Astrocyte of the hippocampus (primary cell): ENCODE data around the gene SIL1.
"Not testable (repeated sequence)": the region's sequence is repeated elsewhere in the genome, so short reads cannot be mapped to it uniquely, and the experiment has no call there.

Experiments used
- DNase-seq: peaks from one replicate; pipeline ENCODE4 v3.0.0; 2011; ENCODE audit warnings: low read depth, low spot score

Gene SIL1

GRCh38 chr5:138926257-138926656, 271.9 kb downstream of the SIL1 start:
- DNase-seq, result no peak

GRCh38 chr5:138925090-138925635, 273.0 kb downstream of the SIL1 start:
- DNase-seq, result no peak

DNA sequence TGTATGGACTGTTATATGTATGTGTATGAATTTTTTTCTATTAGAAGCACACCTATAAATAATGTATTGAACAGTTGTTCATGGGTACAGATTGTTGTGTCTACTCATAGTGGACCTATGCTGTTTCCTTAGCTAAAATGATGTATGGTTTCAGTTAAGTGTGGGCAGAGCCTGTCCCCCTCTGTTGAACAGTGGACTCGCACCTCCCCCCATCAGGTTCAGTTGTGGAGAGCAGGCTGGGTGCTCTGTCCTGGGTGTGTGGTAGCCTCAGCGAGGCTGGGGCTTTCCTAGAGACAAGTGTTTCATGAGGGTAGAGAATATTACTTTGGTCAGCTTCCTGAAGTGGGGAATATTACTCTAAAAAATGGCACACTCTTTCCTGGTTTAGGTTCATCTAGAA, 275.7 kb downstream of the SIL1 start:
- no peak for DNase-seq

GRCh38 chr5:138921362-138921761, 276.8 kb downstream of the SIL1 start:
- DNase-seq, result not testable (repeated sequence)

GRCh38 chr5:138920181-138920580, 278.0 kb downstream of the SIL1 start:
- no peak for DNase-seq

DNA sequence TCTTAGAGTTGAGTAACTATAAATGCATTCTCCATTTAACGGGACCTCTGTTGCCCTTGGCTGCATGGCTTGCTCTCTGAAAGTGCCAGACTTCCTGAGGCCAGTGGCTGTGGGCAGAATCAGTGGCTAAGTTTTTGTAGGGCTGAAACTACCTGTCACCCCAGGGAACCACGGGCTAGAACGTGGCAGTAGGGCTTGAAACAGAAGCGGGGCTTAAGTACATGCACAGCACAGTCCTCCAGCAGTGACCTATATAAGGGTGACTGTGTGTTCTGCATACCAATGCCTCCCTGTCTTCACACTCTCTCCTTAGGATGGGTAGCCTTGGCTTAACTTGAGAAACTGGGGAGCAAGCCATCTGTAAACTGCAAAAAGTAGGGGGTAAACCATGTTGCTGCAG, 279.5 kb downstream of the SIL1 start:
- DNase-seq, result no peak

- DNase-seq, result no peak
Measured at GRCh38 chr5:138914338-138914737, 283.8 kb downstream of the SIL1 start.

DNA sequence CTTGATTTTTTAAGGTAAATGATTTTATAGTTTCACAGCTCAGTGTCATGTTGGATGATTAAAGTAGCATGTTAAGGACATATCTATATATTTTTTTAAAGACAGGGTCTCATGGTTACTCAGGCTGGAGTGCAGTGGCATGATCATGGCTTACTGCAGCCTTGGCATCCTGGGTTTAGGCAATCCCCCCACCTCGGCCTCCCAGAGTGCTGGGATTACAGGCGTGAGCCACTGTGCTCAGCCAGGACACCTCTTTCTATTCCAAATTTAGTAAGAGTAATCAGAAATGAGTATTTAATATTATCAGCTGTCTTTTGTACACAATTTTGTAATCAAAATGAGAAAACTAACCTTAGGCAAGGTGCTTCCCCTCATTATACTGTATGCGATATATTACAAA, 284.4 kb downstream of the SIL1 start:
- no peak for DNase-seq

DNA sequence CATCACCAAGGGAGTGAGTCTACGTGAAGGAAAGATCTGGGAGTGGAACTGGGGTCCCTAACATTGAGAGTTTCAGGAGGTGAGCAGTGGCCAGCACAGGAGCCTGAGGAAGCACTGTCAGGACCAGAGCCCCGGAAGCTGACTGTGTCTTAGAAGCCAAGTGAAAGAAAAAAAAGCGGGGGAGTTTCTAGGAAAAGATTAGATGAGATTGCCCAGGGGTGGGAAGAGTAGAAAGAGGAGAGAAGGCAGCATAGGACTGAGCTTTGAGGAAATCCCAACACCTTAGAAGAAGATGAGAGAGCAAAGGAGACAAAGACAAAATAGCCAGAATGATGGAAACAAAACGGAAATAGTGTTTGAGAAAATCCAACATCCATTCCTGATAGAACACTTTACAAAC, 286.1 kb downstream of the SIL1 start:
- no peak for DNase-seq

DNA sequence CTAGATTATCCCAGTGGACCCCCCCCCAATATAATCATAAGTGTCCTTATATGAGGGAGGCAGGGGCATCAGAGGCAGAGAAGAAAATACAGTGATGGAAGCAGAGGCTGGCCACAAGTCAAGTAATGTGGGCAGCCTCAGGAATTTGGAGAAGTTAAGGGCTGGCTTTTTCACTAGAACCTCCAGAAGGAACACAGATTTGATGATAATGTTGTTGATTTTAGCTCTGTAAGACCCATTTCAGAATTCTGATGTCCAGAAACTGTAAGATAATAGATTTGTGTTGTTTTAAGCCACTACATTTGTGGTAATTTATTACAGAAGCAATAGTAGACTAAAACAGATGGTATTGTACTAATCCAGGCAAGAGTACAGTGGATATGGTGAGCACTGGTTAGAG, 286.7 kb downstream of the SIL1 start:
- DNase-seq, result peak; percentile 81

DNA sequence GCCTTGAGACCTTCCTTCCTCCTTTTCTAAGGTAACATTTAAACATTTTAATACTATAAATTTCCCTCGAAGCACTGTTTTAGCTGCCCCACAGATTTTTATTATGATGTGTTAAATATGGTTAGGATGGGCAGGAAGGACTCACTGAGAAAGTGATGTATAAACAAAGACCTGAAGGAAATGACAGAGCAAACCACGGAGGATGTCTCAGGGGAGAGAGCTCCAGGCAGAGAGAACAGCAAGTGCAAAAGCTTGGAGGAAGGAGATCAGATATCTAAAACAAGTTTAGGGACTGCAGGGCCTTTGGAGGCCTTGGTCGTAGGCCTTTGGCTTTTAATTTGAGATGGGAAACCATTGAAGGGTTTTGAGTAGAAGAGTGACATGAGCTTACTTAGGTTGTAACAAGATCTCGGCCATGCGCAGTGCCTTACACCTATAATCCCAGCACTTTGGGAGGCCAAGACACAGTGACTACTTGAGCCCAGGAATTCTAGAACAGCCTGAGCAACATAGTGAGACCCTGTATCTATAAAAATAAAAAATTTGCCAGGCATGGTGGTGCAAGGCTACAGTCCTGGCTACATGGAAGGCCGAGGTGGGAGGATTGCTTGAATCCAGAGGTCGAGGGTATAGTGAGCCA, 287.5 kb downstream of the SIL1 start:
- no peak for DNase-seq

- DNase-seq, result no peak
Measured at GRCh38 chr5:138909734-138910133, 288.4 kb downstream of the SIL1 start.

DNA sequence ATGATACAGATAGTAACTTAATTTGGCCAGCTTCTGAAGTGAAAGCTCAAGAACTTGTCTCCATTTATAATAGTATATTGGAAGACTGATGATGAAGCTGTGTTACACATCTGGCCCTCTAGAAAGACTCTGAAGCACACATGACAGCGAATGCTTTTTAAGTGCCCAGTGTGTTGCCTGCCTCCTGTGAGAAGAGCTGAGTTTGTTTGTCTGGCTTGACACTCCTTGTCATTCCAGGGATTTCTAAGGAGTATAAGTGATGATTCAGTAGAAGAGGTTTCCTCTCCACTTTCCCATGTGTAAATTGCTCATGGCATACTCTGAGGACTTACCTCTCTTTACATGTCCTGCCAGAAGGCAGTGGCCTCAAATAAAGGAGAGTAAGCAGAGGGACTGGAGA, 292.6 kb downstream of the SIL1 start:
- DNase-seq, result peak; percentile 68

DNA sequence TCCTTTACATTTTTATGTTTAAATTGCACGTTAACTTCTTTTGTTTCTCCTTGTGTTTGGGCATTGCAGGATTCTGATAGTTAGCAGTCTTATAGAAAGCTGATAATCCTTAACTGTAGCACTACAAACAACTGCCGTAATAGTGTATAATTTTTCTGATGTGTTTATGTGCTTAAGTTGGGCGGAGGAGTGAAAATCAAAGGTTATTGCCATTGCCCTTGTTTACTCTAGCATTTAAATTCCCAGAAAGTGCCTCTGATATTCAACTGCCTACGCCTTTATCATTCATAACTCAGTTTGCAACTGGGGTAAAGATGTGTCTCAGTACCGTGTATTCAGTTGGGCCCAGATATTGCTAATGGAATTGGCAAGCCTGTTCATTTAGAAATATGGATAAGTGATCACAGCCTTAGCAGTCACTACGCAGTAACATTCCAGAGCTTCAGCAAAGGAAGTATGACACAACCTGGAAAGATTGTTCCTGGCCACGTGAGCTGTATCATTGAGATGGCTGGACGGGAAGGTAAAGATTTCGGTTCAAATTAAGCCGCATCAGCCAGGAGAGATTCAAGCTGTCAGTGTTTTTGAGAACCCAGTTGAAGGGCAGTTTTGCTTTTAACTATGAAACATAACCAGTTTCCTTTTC, 294.9 kb downstream of the SIL1 start:
- peak; percentile 67 for DNase-seq

DNA sequence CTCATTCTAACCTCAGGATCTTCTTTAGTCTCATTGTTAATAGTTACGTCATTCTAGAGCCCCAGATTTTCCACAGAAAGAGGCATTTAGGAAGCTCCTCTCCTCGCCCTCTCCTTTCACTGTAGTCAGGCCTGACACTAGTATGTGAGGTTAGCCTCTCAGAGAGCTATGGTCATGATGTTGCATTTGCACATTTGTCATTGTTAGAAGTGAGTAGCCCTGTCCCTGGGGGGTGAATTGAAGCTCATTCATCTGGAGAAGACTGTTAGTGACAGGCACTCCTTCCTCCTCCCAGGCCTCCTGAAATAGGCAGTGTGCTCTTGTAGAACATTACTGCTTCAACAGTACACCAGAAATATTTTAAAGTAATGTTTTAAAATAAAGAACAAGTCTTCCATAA, 296.5 kb downstream of the SIL1 start:
- peak; percentile 23 for DNase-seq

DNA sequence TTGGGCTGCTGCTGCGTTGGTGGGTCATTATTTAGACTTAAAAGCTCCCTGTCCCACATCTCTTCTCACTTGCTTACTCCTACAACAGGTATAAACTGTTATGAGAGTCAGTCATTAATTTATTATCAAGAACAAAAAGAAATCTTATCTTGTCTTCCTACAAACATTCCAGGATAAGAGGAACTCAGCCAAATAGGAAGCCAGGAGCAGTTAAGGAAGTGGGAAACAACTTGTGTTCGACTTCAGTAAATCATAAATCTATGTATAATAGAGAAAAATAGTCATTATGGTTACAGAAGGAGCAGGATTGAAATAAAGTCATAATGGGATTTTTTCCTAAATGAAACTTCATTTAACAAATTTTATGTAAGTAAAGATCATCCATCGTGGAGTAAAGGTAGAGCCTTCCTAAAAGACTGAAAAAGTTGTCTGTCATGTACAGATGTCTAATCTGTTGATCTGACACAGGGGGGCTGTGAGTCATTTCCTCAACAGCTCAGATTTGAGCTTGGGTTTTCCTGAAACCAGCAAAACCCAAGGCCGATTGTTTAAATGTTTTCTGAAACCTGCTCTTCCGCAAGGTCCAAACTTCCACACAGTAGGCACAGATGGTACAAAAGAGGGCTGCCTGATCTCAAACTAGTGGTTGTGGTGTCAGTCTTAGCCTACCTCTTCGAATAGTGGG, 297.7 kb downstream of the SIL1 start:
- DNase-seq, result peak; percentile 54

GRCh38 chr5:138898742-138899141, 299.4 kb downstream of the SIL1 start:
- DNase-seq, result no peak

- DNase-seq, result no peak
Measured at GRCh38 chr5:138898299-138898698, 299.9 kb downstream of the SIL1 start.
